A673 (cell line): ENCODE measurements around the gene WDHD1.

Source experiments
- CTCF ChIP-seq: fragments of 300-800, 200-600 bp; sonication (generic); conservative IDR thresholded peaks from 2 replicates; pipeline ENCODE4 v1.5.1; 2017; ENCODE audit warnings: low read depth, mild to moderate bottlenecking, antibody characterized with exemption, low read length, moderate library complexity, mixed read lengths
- EZH2 ChIP-seq: fragments of 200-600 bp; sonication (generic); IDR thresholded peaks from 2 replicates; pipeline ENCODE4 v1.6.1; 2017; ENCODE audit warnings: borderline replicate concordance, low read depth, mild to moderate bottlenecking, mixed read lengths, antibody characterized with exemption, low read length; ENCODE audit not compliant: poor library complexity, severe bottlenecking

- no peak for TF ChIP-seq CTCF
- TF ChIP-seq EZH2: no peak
Observed at GRCh38 chr14:54942913-54943312, 84.0 kb downstream of the WDHD1 start.
